HepG2 (cell line): ENCODE data around the gene ENTPD6. TPM values are rescaled to one million over a fixed set of nuclear protein-coding genes. Genes with fewer than 3 reads are reported as not detected.

ENCODE experiments used
- ATF5 ChIP-seq: sonication (generic); formaldehyde crosslinking; IDR thresholded peaks from 2 replicates; pipeline ENCODE4 v1.4.0; 2020; ENCODE audit warnings: mild to moderate bottlenecking, low read depth, missing genetic modification reagents
- CERS6 ChIP-seq: sonication (generic); formaldehyde crosslinking; IDR thresholded peaks from 2 replicates; pipeline ENCODE4 v1.5.0; 2020; ENCODE audit warnings: missing genetic modification reagents
- CHD2 ChIP-seq: IDR thresholded peaks from 2 replicates; pipeline ENCODE4 v1.6.1; 2011; ENCODE audit warnings: low read depth, low read length, improper control_type of control experiment
- E2F2 ChIP-seq: sonication (generic); formaldehyde crosslinking; IDR thresholded peaks from 2 replicates; pipeline ENCODE4 v1.4.0; 2020; ENCODE audit warnings: missing genetic modification reagents, borderline replicate concordance
- E2F5 ChIP-seq: sonication (generic); formaldehyde crosslinking; conservative IDR thresholded peaks from 2 replicates; pipeline ENCODE4 v1.4.0; 2020; ENCODE audit warnings: missing genetic modification reagents
- ESRRA ChIP-seq: sonication (generic); formaldehyde crosslinking; IDR thresholded peaks from 2 replicates; pipeline ENCODE4 v1.5.1; 2020; ENCODE audit warnings: mild to moderate bottlenecking, low read depth, missing genetic modification reagents
- GRHL1 ChIP-seq: sonication (generic); formaldehyde crosslinking; conservative IDR thresholded peaks from 2 replicates; pipeline ENCODE4 v1.8.0; 2022; ENCODE audit warnings: missing genetic modification reagents
- HNRNPK ChIP-seq: fragments of 200-400 bp; formaldehyde crosslinking; IDR thresholded peaks from 2 replicates; pipeline ENCODE4 v1.6.1; 2018; ENCODE audit warnings: low read length, low read depth, moderate library complexity, mild to moderate bottlenecking; ENCODE audit not compliant: poor library complexity, severe bottlenecking
- HNRNPL ChIP-seq: fragments of 200-400 bp; formaldehyde crosslinking; IDR thresholded peaks from 2 replicates; pipeline ENCODE4 v1.6.1; 2017; ENCODE audit warnings: mild to moderate bottlenecking, low read depth, low read length
- RAD51 ChIP-seq: fragments of 450-650 bp; IDR thresholded peaks from 2 replicates; pipeline ENCODE4 v1.6.1; 2016; ENCODE audit warnings: borderline replicate concordance
- U2AF2 ChIP-seq: fragments of 200-400 bp; formaldehyde crosslinking; IDR thresholded peaks from 2 replicates; pipeline ENCODE4 v1.6.1; 2017; ENCODE audit warnings: low read depth, mild to moderate bottlenecking, low read length
- ZNF230 ChIP-seq: sonication (generic); formaldehyde crosslinking; IDR thresholded peaks from 2 replicates; pipeline ENCODE4 v1.4.0; 2020; ENCODE audit warnings: mild to moderate bottlenecking, missing genetic modification reagents
- ZNF292 ChIP-seq: sonication (generic); formaldehyde crosslinking; IDR thresholded peaks from 2 replicates; pipeline ENCODE4 v1.8.1; 2022; ENCODE audit warnings: mild to moderate bottlenecking, low read depth, missing genetic modification reagents, borderline replicate concordance
- ZNF33B ChIP-seq: sonication (generic); formaldehyde crosslinking; IDR thresholded peaks from 2 replicates; pipeline ENCODE4 v1.5.1; 2020; ENCODE audit warnings: mild to moderate bottlenecking, missing genetic modification reagents
- ZNF781 ChIP-seq: sonication (generic); formaldehyde crosslinking; IDR thresholded peaks from 2 replicates; pipeline ENCODE4 v1.5.1; 2020; ENCODE audit warnings: borderline replicate concordance, mild to moderate bottlenecking, missing genetic modification reagents; ENCODE audit errors: not compliant biosample characterization
- ZUFSP ChIP-seq: sonication (generic); formaldehyde crosslinking; IDR thresholded peaks from 2 replicates; pipeline ENCODE4 v1.9.0; 2021; ENCODE audit warnings: missing genetic modification reagents, mild to moderate bottlenecking, borderline replicate concordance
- ZXDC ChIP-seq: sonication (generic); formaldehyde crosslinking; IDR thresholded peaks from 2 replicates; pipeline ENCODE4 v1.5.0; 2020; ENCODE audit warnings: mild to moderate bottlenecking, missing genetic modification reagents
- polyA plus RNA-seq, 8 experiments: library from polyadenylated mRNA; depleted of rRNA in 3 of 8; stranded (reverse) in 7 of 8; unstranded in 1 of 8; fragments of >200 nt; fragmentation: Illumina TruSeq in 4 of 8; extraction: Trizol in 4 of 8; gene quantifications; 2 replicates each; pipeline versions ENCODE4 v1.2.1 to v1.2.3, GENCODE V29; 2011 to 2016; ENCODE audit warnings: low read depth in 4 of 8, missing spikeins in 1 of 8, mixed read lengths in 1 of 8; ENCODE audit not compliant: insufficient read depth in 1 of 8
- total RNA-seq, 5 experiments: library from RNA; depleted of rRNA; stranded (reverse); fragments of >200 nt; fragmentation: Illumina TruSeq; extraction: Trizol; gene quantifications; 2 replicates each; pipeline ENCODE4 v1.2.3, GENCODE V29; 2016; ENCODE audit warnings: low read depth in 1 of 5

ENTPD6 gene
- total and polyA plus RNA-seq, 2 of the 13 experiments (the other 11 are each of a cell fraction or from before 2014, with no cell fraction given) = 164 to 172 TPM

GRCh38 chr20:25247956-25248785 lies 52.7 kb downstream of the ENTPD6 start, which contains the start of gene PYGB (continued):
- TF ChIP-seq ZUFSP (CRISPR knock-in tag) = no peak
- TF ChIP-seq E2F5 (CRISPR knock-in tag) = peak; percentile 76; the same call in 1 of the 2 replicates
- TF ChIP-seq ZNF33B = no peak; the same call in 1 of the 2 replicates
- TF ChIP-seq ZNF292 = peak; percentile 94
- TF ChIP-seq HNRNPL = no peak
- peak; percentile 97; the same call in 1 of the 2 replicates for TF ChIP-seq ATF5 (CRISPR knock-in tag)
- TF ChIP-seq ZNF781 (CRISPR knock-in tag) = peak; percentile 93
- TF ChIP-seq ZNF230 (CRISPR knock-in tag) = peak; percentile 88
- TF ChIP-seq GRHL1 (CRISPR knock-in tag) = 0 out of 2 replicates have a peak, but pooled peaks have one; percentile 32
- peak; percentile 65; the same call in 1 of the 2 replicates for TF ChIP-seq ZXDC
- TF ChIP-seq U2AF2 = no peak
- TF ChIP-seq E2F2 (CRISPR knock-in tag) = no peak
- no peak for TF ChIP-seq RAD51
- TF ChIP-seq ESRRA = peak; percentile 65
- peak; percentile 94 for TF ChIP-seq CERS6
- TF ChIP-seq HNRNPK = no peak
- TF ChIP-seq CHD2 = peak; percentile 36; the same call in 1 of the 2 replicates
